ENCODE data around the gene TEX261.
"Not testable (repeated sequence)": the region's sequence is repeated elsewhere in the genome, so short reads cannot be mapped to it uniquely, and the experiment has no call there.

Gene TEX261

DNA sequence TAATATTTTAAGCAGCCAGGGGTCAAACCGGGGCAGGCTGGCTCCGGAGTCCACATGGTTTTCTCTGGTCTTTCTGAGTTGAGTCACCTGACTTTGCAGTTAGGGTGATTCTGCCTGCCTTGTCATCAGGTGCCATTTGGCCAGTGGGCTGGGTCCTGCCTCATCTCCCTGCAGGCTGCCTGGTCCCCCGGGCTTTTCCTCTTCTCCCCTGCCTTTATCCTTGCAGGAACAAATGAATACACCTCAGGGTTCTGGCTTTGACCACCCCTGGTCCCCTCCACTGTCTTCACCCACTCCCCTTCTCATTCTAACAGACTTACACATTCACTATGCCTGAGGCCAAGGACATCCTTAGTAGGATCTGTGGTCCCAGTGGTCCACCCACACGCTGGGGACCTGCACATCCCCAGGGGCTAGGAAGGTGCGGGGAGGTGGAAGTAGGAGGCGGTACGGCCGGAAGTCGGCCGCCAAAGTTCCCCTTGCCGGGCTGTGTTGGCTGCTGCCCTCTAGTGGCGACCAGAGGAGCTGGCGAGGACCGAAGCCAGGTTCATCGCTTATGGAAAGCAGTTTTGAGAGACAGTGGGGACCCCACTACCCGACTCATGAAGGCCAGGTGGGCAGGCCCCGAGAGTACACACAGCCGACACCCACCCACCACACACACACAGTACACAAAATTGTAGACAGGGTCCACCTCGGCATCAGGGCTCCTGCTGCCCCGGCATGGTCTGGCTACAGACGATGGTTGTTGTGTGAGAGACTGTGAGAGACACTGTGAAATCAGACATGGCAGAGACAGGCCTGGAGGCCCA lies 6.3 kb upstream of the TEX261 start:
- peak; percentile 69 to 77 for DNase-seq (ENCODE audit: low read depth in 1 of 2, low spot score in 1 of 2)

DNA sequence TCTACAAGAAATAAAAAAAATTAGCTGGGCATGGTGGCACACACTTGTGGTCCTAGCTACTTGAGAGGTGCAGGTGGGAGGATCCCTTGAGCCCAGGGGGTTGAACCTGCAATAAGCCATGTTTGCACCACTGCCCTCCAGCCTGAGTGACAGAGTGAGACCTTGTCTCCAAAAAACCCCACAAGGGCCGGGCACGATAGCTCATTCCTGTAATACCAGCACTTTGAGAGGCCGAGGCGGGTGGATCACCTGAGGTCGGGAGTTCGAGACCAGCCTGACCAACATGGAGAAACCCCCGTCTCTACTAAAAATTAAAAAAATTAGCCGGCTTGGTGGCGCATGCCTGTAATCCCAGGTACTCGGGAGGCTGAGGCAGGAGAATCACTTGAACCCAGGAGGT lies 5.3 kb upstream of the TEX261 start:
- not testable (repeated sequence) for DNase-seq (ENCODE audit: low read depth in 1 of 2, low spot score in 1 of 2)

DNA sequence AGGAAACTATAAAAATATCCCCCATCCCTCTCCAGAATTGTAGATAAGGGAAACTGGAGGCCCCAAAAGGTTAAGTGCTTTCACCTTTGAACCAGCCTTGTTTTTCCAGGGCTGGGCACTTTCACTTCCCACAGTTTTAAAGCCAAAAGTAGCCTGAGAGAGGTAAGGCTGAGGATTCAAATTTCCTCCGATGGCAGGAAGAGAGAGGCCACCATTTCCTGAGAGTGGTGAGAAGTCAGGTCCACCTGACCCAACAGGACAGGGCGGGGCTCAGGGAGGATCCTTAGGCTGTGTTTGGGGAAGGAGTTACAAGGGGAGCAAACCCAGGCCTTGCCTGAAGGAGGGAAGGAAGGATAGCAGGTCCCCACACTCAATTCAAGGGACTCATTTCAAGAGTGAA lies 4.7 kb upstream of the TEX261 start:
- DNase-seq (ENCODE audit: low read depth in 1 of 2, low spot score in 1 of 2) = no peak

DNA sequence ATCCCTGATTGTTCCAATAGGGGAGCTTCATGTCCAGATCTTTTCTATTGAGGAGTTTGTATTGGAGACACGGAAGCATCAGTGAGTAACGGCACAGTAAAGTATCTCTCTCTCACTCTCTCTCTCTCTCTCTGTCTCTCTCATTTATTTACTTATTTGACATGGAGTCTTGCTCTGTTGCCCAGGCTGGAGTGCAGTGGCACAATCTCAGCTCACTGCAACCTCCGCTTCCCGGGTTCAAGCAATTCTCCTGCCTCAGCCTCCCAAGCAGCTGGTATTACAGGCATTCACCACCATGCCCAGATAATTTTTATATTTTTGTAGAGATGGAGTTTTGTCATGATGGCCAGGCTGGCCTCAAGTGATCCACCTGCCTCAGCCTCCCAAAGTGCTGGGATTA lies 4.2 kb upstream of the TEX261 start:
- DNase-seq (ENCODE audit: low read depth in 1 of 2, low spot score in 1 of 2) = not testable (repeated sequence)

DNA sequence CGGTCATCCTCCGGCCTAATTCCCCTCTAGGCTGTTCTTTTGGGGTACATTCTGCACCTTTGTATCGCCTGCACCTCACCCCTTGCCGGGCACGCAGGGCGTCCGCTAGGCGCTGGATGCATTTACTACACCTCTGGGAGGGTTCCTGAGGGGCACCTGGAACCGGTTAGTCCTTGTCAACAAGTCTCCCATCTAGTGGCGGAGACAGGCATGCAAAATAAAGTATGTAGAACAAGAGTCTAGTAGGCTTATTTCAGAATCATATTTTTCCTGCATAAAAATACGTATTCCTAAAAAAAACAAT lies 705 bp upstream of the TEX261 start:
- peak in 1 of 2 donors; percentile 48 for DNase-seq (ENCODE audit: low read depth in 1 of 2, low spot score in 1 of 2)

DNA sequence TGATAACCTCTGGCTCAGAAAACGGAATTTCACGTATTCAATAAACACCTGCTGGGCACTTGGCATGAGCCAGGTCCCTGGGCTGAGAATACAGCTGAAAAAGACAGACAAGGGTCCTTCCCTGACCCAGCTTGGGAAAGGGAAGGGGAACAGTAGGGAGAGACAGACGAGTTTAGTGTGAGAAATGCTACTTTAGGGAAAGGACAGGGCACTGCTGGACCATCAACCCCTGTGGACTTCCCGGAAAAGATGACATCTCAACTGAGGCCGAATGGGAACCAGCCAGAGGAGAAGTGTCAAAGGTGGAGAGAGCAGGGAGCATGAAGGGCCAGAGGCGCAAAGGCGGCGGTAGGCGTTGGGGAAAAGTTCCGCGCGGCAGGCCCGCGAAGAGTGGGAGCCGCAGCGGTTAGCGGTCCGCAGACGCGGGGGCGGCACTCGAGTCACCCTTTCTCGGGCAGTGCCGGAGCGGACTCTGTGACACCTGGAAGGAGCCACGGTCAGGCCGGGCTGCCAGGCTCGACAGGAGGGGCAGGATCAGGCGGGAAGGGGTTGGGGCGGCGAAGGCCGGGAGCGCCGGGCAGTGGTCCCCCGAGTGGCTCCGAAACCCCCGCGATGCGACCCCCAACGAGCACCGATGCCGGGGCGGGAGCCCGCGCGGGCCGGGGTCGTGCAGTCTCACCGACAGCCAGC lies 519 bp downstream of the TEX261 start:
- peak; percentile 21 to 33 for DNase-seq (ENCODE audit: low read depth in 1 of 2, low spot score in 1 of 2)

DNA sequence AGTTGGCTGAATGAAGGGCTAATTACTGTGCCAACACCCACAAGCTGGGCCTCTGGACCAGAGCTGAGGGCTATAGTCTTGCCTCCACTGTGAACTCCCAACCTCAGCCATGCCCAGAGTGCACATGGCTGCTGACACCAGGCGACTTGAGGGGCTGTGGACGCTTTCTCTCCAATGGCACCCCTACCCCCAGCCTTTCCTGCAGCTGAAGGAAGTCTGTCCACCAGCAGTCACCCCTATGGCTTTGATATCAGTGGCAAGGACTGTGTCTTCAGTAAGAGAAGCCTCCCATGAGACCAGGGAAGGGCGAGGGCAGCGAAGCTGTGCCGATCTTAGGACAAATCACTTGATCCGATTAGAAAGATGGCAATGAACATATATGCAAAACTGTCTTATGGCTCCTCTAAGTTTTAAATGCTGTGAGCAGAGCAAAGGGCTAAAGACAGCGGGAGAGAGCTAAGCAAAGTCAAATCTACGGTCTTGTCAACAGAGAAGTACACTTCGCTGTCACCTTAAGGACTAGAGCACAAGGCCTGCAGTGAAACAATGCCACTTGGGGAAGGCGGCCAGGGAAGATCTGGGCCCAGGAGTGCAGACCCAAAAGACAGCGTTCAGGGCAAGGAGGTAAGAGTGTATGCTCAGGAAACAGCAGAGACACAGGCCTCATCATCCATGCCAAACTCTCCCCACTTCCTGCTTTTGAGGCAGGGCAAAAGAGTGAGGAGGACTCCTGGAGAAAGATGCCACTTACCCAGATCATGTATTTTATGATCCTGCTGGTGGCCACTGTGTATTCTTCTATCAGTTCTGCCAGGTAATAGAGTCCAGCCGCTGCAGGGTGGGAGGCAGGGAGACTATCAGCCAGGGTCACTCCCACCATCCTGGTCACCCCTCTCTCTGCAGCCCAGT lies 1.5 kb downstream of the TEX261 start:
- no peak for DNase-seq (ENCODE audit: low read depth in 1 of 2, low spot score in 1 of 2)

DNA sequence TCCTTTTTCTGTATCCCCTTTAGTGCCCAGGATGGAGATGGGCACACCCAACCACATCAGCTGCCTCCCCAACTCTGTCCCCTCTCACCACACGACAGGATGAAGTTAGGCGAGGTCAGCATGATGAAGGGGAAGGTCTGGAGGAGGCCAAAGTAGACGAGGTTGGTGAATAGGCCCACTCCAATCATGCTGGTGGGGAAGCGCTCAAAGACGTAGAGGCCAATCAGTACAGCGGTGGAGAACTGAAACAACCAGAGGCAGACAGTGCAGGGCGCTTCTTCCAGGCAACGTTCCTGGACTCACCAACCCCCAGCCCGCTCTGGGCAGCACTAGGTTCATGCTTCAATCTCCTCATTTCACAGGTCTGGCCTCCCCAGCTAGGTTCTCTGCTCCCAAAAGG lies 2.9 kb downstream of the TEX261 start:
- DNase-seq (ENCODE audit: low read depth in 1 of 2, low spot score in 1 of 2) = no peak

DNA sequence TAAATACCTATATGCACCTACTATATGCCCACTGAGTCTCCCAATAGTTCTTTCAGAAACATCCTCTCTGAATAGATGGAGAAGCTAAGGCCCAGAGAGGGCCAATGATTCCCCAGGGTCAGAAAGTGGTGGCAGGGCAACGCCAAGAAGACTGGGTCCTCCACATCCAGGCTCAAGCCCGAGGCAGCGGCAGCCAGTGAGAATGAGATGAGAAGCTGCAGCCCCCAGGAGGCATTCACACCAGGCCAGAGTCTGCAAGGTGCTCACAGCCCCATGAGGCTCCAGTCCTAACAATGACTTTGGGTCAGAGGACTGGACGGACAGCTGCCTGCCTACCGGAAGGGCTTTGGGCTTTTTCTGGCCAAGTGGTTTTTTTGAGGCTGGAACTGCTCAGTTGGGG lies 3.5 kb downstream of the TEX261 start:
- DNase-seq (ENCODE audit: low read depth in 1 of 2, low spot score in 1 of 2) = no peak

DNA sequence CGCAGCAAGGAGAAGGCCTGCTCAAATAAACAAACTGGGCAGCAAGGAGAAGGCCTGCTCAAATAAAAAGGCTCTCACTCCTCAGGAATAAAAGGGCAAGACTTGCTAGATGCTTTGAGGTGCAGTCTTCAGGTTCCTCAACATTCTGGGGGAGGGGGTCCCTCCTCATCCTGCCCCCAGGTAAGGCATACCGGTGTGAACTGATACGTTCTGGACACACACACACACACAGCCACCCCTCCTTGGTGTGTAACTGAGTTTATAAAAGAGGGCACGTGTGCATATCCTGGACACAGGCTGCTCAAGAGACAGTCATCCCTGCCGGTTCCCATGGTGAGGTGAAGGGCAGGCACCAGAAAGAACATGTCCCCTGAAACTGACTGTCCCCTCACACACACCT lies 4.5 kb downstream of the TEX261 start:
- no peak for DNase-seq (ENCODE audit: low read depth in 1 of 2, low spot score in 1 of 2)

DNA sequence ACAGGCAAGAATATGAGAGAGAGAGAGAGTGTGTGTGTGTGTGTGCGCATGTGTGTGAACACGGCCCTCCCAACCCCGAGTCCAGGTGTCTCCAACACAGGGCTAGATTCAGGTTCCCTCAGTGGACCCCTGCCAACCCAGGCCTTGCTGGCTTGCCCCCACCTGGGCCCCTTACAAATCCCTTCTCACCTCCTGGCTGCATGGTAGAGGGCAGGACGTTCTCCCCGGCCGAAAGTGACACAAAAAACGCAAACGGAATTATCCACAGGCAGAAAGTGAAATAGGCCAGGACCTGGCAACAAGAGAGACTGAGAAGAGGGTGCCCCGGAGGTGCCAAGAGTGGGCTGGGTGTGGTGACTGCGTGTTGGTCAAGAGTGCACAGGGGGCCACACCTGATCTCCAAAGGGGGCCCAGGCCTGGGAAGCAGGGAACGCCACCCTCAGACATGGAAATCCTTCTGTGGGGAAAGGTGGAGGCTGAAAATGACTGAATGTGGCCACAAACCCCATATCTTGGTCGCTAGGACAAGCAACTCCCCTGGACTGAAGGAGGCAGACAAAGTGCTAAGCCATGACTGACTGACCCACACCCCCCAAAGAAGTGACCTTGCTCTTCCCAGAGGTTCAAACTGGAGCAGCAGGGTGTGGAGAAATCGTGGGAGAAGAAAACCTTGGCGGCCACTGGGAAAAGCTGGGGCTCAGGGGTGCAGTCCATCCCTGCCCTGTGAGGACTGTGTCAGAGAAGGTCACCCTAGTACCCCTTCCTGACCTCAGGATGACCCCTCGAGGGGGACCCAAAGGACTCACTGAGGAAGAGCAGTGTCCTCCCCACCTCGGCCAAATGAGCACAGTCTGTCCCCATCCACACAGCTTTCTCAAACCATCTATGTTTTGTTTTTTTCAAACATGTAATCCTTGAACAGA lies 5.7 kb downstream of the TEX261 start:
- DNase-seq (ENCODE audit: low read depth in 1 of 2, low spot score in 1 of 2) = no peak

DNA sequence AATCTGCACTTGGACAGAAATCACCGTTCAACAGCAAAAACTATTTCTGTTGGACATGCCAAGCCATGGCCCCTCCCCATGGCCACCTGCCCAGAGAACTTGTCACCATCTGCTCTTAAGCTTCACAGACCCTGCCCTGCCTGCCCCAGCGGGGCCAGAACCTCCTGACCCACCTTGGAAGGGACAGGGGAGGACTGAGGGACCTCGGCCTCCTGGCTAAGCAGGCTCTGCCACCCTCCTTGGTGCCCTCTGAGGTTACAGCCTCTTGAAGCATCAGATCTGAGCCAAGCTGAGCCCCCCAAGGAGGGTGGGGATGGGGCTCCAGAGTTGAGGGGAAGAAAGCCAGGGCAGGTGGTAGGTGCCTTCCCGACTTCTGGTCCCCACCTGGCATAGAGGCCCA lies 6.5 kb downstream of the TEX261 start:
- no peak for DNase-seq (ENCODE audit: low read depth in 1 of 2, low spot score in 1 of 2)

DNA sequence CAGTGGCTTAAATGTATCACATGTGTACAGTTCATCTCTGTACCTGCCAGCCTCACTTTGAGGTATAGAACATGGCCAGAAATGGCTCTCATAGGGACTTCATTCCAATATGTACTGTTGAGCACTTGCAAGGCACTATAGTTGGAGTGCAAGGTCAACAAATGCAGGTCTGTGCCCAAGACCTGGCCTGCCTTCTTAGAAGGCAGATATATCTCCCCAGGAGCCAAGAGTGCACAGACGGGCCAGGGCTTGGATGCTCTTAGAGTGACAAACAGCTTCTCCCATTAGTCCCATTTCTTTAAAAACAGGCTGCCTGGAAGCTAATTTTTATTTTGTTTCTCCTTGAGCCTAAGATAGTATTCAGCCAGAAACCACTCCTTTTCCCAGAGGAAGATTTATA lies 7.3 kb downstream of the TEX261 start:
- no peak for DNase-seq (ENCODE audit: low read depth in 1 of 2, low spot score in 1 of 2)

DNA sequence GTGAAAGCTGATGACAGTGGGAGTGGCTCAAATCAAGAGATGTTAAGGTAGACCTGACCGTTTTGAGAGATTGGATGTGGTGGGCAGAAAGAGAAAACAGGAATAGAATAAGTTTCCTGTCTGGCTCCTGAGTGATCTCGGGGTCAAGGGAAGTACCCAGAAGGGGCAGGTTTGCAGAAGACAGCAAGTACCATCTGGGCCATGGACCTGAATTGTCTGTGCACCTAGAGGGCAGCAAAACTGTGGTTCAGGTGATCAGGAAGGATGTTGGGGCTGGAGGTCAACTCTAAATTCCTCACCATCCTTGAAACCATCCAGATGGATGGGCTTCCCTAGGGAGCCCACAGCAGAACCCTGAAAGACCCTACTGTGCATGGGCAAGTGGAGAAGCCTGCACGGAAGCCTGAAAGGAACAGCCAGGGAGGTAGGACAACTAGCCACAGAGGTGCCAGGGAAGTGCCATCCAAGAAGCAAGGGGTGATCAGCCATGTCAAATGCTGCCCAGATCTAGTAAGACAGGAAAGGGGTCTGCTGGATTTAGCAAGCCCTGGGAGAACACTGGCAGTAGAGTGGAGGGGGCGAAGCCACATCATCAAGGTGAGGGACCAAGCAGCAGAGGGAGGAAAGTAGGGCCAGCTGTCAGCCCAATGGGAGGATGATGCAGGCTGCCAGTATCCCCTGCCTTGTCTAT lies 8.0 kb downstream of the TEX261 start:
- DNase-seq (ENCODE audit: low read depth in 1 of 2, low spot score in 1 of 2) = no peak

DNA sequence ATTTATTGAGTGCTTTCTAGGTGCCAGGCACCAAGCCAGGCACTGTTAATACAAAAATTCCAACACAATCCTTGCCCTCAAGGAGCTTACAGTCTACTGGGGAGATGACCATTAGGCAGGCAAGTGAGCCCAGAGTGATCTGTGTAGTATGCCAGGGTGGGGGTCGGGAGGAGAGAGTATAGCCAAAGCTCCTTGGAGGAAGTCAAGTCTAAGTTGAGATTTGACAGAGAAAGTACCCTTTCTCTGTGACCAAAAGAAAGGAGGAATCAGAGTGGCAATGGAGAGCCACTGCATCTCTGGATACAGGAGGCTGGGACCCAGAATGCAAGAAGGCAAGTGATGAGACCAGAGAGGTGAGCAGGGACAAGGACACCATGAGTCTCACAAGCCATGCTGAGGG lies 8.7 kb downstream of the TEX261 start:
- no peak for DNase-seq (ENCODE audit: low read depth in 1 of 2, low spot score in 1 of 2)

DNA sequence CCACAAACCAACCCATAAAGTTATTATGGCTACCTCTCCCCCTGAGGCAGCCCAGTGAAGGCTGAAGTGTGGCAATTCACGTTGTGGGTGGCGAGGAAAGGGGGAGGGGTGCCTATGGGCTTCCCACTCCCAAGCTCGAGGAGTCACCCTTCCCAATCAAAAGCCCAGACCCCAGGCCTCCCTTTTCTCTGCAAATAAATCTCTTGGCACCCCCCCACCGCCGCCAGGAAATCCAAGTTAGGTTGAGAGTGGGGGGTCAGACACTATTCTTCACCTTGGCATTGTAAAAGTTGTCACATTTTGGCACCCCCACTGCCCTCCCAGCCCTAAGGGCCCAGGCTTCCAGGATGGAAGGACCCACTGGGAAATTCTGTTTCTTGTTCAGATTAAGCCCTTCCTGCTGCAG lies 9.4 kb downstream of the TEX261 start:
- DNase-seq (ENCODE audit: low read depth in 1 of 2, low spot score in 1 of 2) = no peak

DNA sequence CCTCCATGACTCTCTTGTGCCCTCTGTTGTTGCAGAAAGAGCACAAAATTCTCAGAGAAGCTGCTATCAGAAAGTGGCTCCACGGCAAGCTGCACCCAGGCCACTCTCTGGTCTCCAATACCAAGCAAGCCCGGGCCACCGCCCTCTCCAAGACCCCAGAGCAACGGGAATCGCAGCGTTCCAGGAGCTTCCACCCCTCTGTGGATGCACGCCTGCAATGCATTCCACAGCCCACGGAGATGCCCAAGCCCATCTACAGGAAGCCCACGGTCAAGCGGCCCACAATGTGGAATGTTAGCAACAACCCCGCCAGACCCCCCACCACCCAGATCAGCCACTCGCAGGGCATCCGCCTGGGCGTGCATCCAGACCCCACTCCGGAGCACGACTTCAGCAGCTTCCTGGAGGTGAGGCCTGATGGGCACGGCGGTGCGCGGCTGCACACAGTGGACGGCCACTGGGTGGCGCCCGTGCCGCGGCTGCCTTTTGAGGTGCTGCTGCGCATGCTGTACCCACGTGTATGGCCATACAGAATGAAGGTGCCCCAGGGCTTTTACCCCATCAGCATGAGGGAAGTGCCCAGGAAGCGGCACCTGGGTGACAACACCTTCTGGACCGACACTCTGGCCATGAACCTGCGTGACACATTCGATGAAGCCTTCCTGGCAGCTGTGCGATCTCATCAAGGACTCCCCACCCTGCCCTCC lies 9.9 kb downstream of the TEX261 start:
- peak; percentile 64 to 71 for DNase-seq (ENCODE audit: low read depth in 1 of 2, low spot score in 1 of 2)

DNA sequence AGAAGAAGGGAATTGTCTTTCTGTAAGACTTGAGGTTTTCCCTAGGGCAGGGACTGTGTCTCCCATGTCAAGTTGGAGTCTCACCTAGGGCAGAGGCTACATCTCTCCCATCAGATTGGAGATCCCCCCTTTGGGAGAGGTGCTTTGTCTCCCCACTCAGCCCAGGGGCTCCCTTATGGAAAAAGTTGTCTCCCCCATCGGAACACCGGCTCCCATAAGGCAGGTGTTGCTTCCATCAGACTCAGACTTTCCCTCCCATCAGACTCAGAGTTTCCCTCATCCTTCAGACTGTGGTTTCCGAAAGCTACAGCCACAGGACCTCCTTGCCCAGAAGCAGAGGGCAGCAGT lies 10.5 kb downstream of the TEX261 start:
- no peak for DNase-seq (ENCODE audit: low read depth in 1 of 2, low spot score in 1 of 2)

DNA sequence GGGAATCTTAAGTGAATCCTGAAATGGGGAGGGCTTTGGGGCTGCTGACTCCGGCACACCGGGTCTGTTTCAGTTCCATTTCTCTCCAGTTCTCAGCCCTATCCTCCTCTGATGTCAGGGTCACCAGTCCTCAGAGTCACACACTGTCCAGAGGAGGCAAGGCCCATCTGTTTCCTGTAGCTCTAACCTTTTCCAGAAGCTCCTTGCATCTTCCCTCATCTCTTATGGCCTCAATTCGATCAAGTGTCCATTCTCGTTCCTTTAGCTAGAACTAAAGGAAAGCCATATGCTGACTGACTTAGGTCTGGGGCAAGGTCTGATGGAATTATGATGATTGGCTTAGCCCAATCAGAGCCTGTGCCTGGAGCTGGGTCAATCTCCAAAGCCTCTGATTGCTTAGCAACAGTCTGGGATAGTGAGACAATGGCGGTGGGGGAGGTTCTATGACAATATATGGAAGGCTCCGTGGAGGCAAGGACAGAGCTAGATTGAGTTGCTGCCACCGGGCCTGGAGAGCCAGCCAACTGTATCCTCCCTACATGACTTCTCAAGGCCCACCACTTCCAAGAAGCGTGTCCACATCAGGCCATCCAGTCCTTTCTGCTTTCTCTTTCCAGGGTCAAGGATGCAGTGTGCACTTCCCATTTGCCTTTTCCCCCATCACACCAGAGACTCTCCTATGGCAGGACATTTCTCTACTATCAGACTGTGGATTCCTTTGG lies 11.0 kb downstream of the TEX261 start:
- no peak for DNase-seq (ENCODE audit: low read depth in 1 of 2, low spot score in 1 of 2)
